HG03439 (cell line): Measurements from ENCODE around the gene PLXNA4.

Experiments
- ATAC-seq: cut with Tn5 transposase; IDR thresholded peaks from one replicate; pipeline ENCODE4 v1.9.1; 2021; ENCODE audit warnings: mild to moderate bottlenecking, moderate library complexity; ENCODE audit not compliant: unreplicated experiment

The PLXNA4 gene

DNA sequence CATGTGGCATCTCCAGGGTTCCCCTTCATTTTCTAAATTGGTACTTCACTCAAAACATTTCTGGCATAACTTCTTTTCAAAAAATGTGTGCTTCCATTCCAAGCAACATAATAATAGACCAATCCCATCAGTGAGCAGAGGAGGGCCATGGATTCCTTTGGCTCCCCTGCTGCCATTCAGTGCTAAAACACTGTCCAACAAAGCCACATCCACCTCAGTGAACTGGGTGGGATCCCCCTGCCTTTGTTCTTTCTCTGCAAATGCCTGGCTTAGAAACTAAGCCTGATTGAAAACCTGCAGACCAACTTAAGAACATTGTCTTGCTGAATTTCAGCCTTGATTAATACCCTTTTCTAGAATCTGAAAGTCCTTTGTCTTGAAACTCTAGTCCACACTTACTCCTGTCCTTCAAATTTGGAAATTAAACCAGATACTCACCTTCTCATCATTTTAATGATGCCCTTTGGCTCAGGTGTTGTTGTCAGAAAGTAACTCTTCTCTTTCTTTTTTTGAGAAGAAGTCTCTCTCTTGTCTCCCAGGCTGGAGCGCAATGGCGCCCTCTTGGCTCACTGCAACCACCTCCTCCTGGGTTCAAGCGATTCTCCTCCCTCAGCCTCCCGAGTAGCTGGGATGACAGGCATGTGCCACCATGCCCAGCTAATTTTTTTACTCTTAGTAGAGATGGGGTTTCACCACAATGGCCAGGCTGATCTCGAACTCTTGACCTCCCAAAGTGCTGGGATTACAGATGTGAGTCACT, 132.3 kb downstream of the PLXNA4 start:
- no peak for ATAC-seq

DNA sequence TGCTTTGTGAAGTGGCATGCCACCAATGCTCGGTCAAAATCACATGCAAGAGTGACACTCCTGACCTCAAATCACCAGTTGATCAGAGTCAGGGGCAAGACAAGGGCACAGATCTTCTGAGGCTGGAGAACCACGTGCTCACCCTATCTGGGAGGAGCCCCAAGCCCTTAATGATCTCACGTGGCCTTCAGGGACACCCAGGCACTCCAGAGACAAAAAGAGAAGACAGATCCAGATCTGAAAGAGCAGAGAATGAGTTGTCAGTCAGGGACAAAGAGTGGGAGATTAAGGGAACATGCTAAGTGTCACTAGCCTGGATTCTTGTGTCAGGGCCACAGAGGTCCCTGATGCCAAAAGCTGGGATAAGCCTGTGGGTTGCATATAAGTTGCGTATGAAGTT, 134.3 kb downstream of the PLXNA4 start:
- no peak for ATAC-seq

DNA sequence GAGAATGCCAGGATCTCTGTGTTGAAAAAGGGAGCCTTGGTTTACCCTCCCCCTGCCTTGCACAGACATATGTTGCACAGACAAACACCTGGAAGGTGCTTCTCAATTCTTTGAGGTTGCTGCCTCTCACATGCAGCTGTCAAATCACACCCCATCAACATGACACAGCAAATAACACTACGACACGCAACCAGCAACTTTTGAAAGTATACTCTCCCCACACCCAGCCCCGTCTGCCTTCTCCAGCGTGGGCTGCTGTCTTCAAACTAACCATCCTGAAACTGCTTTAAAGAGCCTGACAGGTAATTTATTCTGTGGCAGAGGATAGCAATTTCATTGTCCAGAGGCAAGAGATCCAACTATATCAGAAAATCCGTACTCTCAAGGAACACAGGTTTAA, 136.1 kb downstream of the PLXNA4 start:
- no peak for ATAC-seq

DNA sequence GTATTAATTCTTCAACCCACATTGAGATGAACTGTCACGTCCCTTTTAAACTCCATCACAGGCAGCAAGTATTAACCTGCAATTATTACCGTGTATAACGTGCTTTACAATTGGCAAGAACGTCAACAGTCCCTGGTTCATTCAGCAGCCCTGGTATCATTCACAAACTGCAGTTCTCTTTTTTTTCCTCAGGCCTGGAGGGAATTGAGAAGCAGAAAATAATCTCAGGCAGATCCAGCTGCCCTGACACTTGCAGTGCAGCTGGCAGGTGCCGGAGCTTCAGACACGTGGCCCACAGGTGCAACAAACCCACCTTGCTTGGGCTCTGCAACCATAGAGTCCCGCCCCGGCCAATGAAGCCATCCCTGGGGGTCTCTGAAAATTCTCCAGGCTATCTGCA, 137.3 kb downstream of the PLXNA4 start:
- ATAC-seq: no peak

DNA sequence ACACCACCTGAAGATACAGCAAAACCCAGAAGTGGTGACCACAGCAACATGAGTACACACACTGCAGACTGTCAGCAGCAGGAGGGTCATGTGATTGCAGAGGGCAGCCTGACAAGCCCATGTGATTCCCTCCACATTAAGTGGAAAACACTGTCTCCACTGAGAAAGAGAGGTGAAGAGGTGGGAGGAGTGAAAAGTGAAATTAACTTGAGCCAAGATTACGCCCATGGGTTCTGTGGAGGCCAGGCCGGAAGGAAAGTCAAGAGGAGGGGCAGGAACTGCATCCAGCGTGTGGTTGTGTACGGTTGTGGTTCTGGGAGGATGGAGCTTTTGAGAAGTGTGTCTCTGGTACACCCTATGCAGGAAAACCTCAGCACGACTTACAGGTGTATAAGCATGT, 138.5 kb downstream of the PLXNA4 start:
- ATAC-seq: no peak

DNA sequence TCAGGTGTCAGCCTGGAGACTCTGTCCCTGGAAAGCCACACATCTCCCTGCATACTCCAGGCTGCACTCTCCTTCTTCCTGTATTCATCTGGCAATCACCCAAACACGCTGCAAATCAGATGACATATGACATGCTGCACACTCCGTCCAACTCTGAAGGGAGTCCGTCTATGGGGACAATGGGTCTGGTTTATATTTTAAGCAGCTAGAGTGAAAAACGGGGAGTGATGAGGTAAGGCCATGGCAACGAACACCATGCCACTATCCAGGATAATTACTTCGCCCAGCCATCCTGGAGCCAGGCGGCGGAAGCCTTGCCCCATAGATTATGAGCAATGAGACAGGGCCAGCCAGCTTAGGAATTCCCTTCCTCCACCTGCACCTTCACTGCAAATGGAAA, 140.1 kb downstream of the PLXNA4 start:
- ATAC-seq: no peak

DNA sequence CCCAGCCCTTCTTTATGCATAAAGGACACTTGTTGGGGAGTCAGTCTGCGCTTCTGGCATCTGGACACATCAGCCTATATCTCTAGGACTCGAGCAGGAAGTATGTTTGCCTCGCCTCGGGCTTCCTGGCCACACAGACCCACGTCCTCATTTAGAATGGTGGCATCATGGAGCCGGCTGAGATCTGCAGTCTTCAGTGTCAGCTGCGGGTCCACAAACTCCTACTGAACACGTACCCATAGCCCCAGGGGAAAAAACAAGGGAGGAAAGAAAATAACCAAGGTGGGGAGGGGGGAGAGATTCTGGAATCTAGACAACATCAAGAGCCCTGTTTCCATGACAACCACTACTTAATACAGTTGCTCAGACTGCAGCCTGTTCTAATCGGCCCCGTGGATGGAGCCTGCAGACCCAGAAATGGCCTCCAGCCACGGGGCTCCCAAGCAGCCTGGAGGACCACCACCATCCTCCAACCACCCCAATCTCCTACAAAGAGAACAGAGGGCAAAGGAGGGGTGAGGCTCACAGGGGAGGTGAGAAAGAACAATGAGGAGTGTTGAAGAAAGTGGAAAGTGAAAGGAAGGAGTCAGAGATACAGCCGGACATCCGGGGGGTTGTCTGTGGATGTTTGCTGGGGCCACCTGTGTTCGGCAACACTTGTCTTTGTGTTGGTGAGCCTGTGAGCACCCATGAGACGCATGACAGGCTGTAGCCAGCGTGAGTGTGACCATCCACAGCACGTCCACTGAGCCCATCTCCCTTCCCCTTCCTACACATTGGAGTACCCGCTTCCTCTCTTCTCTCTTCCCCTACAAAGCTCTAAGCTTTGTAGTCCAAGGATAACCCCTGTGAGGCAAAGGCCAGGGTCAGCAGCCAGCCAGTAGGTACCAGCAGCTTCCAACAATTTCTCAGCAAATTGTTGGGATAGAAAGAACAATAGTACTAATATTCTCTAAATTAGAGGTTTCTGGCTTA, 141.0 kb downstream of the PLXNA4 start:
- ATAC-seq: no peak

DNA sequence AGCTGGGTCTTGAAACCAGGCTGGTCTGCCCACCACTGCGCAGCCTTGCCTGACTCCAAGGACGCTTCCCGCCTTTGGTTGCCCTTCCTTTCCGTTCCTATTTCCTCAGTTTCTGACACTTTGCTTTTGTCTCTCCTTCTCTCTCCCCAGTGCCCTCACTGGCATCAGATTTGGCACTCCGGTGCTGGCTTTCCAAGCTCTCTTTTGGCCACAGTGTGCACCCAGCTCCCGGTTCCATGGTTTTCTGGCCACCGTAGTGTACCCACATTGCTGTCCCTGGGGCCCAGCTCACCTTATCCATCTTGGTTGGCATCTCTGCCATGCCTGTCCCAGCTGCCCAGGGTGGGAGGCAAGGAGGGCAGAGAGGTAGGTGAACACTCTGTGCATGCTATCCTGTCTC, 142.2 kb downstream of the PLXNA4 start:
- ATAC-seq: no peak

DNA sequence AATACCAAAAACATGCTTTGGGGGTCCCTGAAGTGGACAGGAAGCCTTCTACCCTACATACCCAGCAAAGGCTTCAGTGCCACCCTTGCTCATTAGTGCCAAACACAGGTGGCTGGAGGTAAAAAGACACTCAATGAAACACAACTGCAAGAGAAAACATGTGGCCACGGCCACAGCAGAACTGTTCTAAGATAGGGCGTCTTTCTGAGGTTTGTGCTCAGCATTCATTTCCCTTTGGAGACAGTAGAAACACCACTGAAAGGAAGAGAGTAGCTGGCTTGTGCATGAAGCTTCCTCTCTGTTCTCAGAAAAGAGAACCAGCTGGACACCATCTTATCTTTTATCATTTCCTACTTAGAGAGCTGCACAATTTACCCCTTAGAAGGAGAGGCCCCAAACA, 143.0 kb downstream of the PLXNA4 start:
- no peak for ATAC-seq

DNA sequence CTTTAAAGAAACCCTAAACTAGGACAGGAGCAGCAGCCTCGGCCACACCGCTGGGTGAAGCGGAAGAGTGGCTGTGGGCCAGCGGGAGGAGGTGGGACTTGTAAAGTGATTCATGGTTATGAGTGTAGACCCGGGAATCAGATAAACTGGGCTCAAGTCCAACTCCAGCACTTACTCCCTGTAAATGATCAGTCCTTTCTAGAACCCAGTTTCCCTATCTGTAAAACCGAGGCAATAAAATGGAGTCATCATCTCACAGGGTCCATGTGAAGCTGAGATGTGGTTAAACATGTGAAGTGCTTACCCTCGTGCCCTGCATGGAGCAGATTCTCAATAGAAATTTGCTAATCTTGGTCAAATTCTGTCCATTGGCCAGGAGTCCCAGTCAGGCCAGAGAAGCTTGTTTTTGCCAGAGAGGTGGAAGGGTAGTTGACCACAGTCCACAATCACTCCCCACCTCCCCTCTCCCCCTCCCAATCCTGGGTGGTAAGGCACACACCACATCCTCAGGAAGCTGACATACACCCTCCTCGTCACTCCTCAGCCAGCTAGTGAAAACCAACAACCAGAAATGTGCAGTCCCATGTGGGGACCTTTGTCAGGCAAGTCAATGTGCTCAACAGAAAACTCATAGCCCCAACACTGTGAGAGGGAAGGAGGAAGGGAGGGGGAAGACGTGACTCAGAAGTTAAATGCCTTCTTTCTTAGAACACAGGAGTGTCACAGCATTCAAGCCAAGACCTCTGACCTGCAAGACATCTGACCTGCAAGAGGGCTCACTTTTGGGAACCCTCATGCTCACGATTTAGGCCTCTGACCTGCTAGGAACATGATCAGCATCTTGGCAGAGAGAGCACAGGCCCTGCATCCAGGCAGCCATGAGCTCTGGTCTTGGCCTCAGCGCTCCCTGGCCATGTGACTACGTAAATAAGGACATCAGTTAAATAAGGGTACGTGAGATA, 145.1 kb downstream of the PLXNA4 start:
- no peak for ATAC-seq

DNA sequence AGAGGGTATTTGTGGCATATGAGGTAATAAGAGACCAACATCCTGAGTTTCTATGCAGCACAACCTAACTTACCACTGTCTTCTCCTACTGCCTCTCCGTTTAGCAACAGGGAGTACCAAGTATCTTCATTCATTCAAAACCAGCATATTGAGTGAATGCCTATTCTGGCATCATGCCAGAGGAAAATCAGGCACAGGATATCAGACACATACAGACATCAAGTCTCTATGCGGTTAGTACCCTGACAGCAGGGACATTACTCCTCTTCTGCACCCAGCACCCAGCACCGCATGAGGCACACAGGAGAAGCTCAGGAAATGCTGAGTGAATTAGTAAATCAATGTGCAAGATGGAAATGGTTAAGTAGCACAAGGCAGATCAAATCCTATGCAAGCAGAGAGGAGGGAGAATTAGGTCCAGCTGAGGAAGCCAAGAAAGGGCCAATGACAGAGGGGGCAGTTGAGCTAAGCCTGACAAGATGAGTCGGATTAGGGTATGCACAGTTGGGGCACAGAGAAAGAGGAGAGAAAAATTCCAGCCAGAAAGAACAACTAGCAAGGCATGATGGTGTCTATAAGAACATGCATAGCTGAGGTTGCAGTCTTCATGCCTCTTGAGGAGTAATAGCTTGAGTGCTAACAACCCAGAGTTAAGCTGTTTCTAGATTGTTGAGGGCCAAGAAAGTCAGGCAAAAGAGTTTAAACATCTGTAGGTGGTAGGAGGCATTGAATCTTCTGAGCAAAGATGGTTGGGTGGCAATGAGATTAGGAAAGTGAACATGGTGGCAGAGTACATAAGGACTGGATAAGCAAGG, 146.0 kb downstream of the PLXNA4 start:
- ATAC-seq: no peak

DNA sequence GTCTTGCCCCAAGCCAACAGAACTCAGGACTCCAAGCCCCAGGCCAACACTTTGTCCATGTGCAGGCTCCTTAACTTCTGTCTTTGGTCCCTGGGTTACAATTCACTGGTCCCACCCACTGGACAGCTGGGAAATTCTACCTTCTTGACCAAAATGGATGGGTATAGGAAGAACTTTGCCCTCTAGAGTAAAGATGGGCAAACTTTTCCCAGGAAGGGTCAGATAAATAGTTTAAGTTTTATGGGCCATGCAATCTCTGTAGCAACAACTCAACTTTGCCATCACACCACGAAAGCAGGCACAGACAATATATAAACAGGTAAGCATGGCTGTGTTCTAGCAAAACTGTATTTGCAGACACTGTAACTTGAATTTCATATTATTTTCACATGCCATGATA, 147.1 kb downstream of the PLXNA4 start:
- no peak for ATAC-seq

DNA sequence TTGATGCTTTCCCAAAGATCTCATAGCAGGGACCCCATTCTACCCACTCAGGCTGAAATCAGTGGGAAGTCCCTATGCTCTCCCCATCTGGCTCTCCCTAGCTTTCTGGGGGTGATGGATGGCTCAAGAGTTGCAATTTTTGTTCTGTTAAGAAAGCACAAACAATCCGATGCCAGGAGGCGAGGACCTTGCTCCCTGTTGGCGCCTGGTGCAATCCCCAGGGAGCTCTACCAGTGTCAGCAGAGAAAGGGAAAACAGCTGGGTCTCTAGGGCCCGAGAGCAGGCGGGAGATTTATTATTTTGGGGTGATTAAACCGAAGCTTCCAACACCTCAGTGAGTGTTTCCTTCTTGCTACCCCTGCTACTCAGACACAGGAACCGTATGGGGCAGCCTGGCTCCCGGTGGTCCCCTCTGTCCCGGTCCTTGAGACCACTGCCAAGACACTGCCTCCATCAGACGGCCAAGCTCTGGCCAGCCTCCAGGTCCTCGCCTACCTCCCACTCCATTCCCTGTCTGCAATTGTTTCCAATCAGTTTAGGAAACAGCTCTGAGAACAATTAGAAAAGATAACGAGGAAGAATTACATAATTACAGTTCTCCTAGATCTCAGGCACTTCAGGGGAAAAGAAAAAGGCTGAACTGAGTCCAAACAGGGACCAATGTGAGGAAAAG, 147.9 kb downstream of the PLXNA4 start:
- no peak for ATAC-seq

DNA sequence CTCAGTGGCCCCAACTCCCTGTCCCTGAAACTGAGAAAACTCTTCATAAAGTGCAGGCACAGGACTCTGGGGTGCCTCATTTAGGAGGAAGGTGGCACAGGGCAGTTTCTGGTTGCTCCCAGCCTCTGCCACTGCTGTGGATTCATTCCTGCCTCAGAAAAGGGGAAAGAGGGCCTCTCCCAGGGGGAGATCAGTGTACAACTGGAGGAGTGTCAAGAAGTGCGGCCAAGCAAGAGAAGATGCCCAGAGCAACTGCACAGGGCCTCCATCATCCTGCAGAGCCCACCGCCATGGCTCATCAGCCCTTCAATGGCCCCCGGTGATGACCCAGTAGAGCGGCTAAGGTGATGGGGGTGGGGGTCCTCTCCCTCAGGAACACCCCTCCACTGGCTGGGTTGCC, 150.3 kb downstream of the PLXNA4 start:
- ATAC-seq: no peak

DNA sequence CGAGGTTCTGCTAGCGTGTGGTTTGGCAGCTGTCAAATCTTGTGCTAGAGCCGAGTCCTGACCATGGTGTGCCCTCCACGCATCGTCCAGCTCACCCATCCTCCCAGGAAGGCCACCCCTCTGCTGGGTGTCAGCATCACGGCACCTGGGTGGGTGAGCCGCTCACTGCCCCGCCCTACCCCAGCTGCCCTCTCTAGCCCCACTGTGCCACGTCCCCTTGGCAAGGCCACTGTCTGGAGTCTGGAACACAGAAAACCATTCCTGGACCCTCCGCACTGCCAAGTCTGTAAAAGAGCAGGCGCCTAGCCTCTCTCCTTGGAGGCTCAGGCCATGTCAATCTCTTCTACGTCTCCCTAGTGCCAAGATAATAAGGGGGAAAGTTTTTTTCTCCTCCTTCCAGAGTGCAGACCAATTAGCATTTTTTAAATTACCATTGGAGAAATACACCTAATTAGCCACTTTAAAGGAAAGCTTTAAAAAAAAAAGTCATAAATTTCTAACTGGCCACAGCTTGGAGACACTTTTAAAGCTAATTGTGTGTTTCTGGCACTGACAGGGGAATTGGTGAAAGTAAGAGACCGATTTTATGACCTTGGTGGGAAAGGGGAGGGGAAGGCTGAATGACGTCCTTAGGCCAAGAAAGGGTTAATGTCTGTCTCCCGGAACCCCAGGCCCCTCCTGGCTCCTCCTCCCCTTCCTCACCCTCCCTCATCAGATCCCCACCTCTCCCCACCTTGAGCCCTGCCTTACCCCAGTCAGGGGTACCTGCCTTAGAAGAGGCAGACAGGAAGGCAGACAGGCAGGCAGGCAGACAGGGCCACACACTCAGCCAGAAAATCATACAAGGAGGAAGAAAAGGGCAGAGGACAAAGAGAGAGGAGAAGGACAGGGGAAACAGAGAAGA, 151.2 kb downstream of the PLXNA4 start:
- ATAC-seq: no peak

DNA sequence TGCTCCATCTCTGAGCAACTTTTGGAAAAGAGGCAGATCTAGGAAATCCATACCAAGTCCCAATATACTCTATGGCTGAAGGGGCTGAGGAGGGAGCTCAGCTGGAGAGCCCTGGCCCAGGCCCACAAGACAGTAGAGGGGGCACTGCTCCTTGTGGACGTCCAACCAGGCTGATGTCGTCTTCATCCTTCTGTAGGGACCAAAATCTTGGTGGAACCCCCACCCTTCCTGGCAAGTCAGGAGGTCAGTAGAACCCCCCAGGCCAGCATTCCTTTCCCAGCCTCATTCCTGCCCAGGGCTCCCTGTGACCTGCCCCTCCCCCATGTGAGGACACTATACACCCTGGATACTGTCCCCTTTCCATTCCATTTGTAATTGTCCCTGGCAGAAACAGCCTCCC, 152.0 kb downstream of the PLXNA4 start:
- ATAC-seq: no peak

DNA sequence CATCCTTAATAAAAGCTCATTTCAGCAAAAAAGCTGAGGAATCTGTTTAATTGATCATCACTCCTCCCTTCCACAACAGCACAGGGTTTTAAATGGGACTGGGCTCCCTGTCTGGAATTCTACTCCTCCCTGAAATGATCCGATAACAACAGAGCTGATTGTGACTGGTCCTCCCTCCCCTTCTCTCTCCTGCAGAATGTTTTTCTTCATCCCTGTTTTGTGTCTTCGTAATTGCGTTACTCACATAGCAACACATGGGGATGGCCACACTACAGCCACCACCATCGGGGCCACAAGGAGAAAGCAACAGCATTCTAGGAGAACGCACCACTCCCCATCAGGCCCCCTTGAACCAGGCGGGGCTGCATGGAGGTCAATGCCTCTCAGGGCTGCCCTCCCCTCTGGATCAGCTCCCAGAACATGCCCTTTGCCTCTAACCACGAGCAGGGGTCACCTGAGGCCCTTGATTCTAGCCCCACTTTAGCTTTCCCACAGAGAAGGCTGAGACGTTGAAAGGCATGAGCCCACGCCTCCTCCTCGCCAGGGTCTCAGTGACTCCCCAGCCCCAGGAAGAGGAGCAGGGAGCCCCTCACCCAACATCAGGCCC, 152.6 kb downstream of the PLXNA4 start:
- no peak for ATAC-seq

DNA sequence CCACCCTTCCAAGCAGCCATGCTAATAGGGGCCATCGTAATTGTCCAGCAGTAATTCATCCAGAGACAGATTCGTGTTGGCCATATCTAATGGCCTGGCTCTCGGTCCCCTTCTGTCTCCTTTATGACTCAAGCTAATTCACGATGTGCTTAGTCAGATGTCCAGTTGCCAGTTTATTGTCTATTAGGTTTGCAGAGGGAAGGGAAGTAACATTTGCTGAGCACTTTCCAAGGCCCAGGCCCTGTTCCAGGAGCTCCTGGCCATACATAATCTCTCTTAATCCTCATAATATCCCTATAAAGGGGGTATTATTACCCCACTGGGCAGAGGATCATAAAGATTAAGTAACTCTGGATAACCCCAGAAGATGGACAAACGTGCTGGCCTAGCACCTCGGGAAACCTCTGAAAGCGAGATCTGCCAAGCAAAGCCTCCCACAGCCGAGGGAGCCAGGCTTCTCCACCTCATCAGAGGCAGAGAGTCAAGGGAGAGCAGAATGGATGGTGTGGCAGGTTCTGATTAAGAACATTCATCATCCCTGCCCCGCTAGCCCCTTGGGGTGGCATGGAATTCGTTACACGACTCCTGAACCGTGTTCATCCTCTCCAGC, 153.7 kb downstream of the PLXNA4 start:
- ATAC-seq: no peak
